GM19328 (cell line): Measurements from ENCODE around the gene GPR132.
A peak's percentile ranks its signal among the peaks of the same experiment; 100 is the strongest.

Experiments used
- ATAC-seq: cut with Tn5 transposase; IDR thresholded peaks from one replicate; pipeline ENCODE4 v1.9.1; 2021; ENCODE audit warnings: mild to moderate bottlenecking, moderate library complexity; ENCODE audit not compliant: unreplicated experiment

Gene GPR132

GRCh38 chr14:105023144-105023543, 42.1 kb downstream of the GPR132 start:
- ATAC-seq = no peak

- ATAC-seq = no peak
Observed at GRCh38 chr14:105022276-105022670, 43.0 kb downstream of the GPR132 start.

GRCh38 chr14:105021656-105022275, 43.5 kb downstream of the GPR132 start:
- no peak for ATAC-seq

GRCh38 chr14:105020815-105021655, 44.2 kb downstream of the GPR132 start, which contains the start of gene CDCA4:
Gene CDCA4, minus strand, starts transcription at chr14:105021083. Its CDS starts 9,154 bp downstream, at chr14:105011929.
- ATAC-seq = peak; percentile 77

GRCh38 chr14:105019861-105020814, 45.1 kb downstream of the GPR132 start:
- peak; percentile 17 for ATAC-seq

GRCh38 chr14:105018414-105018813, 46.8 kb downstream of the GPR132 start:
- ATAC-seq = no peak

- no peak for ATAC-seq
Observed at GRCh38 chr14:105015905-105016304, 49.3 kb downstream of the GPR132 start.

- ATAC-seq = no peak
Observed at GRCh38 chr14:105015242-105015641, 50.0 kb downstream of the GPR132 start.

GRCh38 chr14:105014631-105015030, 50.6 kb downstream of the GPR132 start:
- ATAC-seq = no peak

GRCh38 chr14:105014032-105014431, 51.2 kb downstream of the GPR132 start:
- no peak for ATAC-seq

GRCh38 chr14:105013150-105013785, 52.0 kb downstream of the GPR132 start:
- ATAC-seq = no peak

- no peak for ATAC-seq
Observed at GRCh38 chr14:105012171-105012985, 52.9 kb downstream of the GPR132 start.

GRCh38 chr14:105011312-105011990, 53.8 kb downstream of the GPR132 start:
- no peak for ATAC-seq

GRCh38 chr14:105010891-105011291, 54.3 kb downstream of the GPR132 start:
- ATAC-seq = no peak

GRCh38 chr14:105010106-105010505, 55.1 kb downstream of the GPR132 start:
- no peak for ATAC-seq

- no peak for ATAC-seq
Observed at GRCh38 chr14:105007593-105008264, 57.5 kb downstream of the GPR132 start.

GRCh38 chr14:105006831-105007592, 58.2 kb downstream of the GPR132 start:
- no peak for ATAC-seq
